Small intestine (tissue), 7 donors: ENCODE data around the gene TIMP4. TPM values are rescaled to one million over a fixed set of nuclear protein-coding genes. Genes with fewer than 3 reads are reported as not detected.

Experiments
- DNase-seq, 2 donors: peaks; one replicate each; pipeline versions ENCODE4 v3.0.0 to v3.0.0-alpha.2; 2013
- FAIRE-seq: peaks from 2 replicates; lab custom pipeline; 2012; peaks lifted over from hg19 to GRCh38; lab: Jason Lieb, UNC
- H3K27ac ChIP-seq, 3 donors: one replicate each; pipeline ENCODE4 v1.5.1; 2013; ENCODE audit warnings: low read length in 2 of 3, mild to moderate bottlenecking in 2 of 3, control low read depth in 1 of 3, inconsistent platforms in 1 of 3, low read depth in 1 of 3, moderate library complexity in 1 of 3
- H3K27me3 ChIP-seq, 3 donors: one replicate each; pipeline ENCODE4 v1.6.1; 2013; ENCODE audit warnings: low read length in 3 of 3, inconsistent platforms in 1 of 3; ENCODE audit not compliant: control insufficient read depth in 3 of 3, insufficient read depth in 3 of 3
- H3K36me3 ChIP-seq, 3 donors: one replicate each; pipeline ENCODE4 v1.6.1; 2013; ENCODE audit warnings: low read length in 3 of 3, inconsistent platforms in 1 of 3, low read depth in 1 of 3, mild to moderate bottlenecking in 1 of 3, moderate library complexity in 1 of 3; ENCODE audit not compliant: control insufficient read depth in 3 of 3, insufficient read depth in 2 of 3
- H3K4me1 ChIP-seq, 3 donors: one replicate each; pipeline ENCODE4 v1.6.1; 2013; ENCODE audit warnings: low read length in 2 of 3, inconsistent platforms in 1 of 3, low read depth in 1 of 3, mild to moderate bottlenecking in 1 of 3, moderate library complexity in 1 of 3; ENCODE audit not compliant: control insufficient read depth in 3 of 3, insufficient read depth in 2 of 3
- H3K4me3 ChIP-seq, 3 donors: one replicate each; pipeline ENCODE4 v1.5.1; 2013; ENCODE audit warnings: low read length in 3 of 3, control low read depth in 1 of 3, inconsistent platforms in 1 of 3, low read depth in 1 of 3, mild to moderate bottlenecking in 1 of 3, moderate library complexity in 1 of 3
- H3K9me3 ChIP-seq, 2 donors: one replicate each; pipeline ENCODE4 v1.6.1; 2013; ENCODE audit warnings: low read depth in 1 of 2, low read length in 1 of 2; ENCODE audit not compliant: control insufficient read depth in 2 of 2, insufficient read depth in 1 of 2
- WGBS, 3 donors: extraction: QIAGEN DNeasy Blood & Tissue Kit; methylation state at CpG; one replicate each; pipeline ENCODE4 v1.1.7; 2013; 5-methylcytosine and 5-hydroxymethylcytosine counted together
- polyA plus RNA-seq, 4 donors: library from polyadenylated mRNA; stranded (reverse) in 3 of 4; unstranded in 1 of 4; fragments of 200-250 nt in 3 of 4; fragments of 120-200 nt in 1 of 4; gene quantifications; one replicate each; pipeline versions ENCODE4 v1.2.1 to v1.2.3, GENCODE V29; 2013
- donor health status: healthy with polysubstance abuse.
- donor health status: control.
- donor health status: control.
- donor health status: Bipolar disorder and iron deficiency.
- donor health status: healthy.

Gene TIMP4
- polyA plus RNA-seq, 4 donors = 0.64 to 17.8 (median 2.3) TPM

GRCh38 chr3:12148183-12148940 lies 10.3 kb downstream of the TIMP4 start:
- Histone ChIP-seq H3K27me3 (no peaks in the 10 kb centered on the region), H3K9me3 (no peaks in the 10 kb centered on the region), H3K27ac (no peak overlapping the region), H3K36me3 (no peaks in the 10 kb centered on the region), H3K4me1 (peaks cover 0 to 3% (median 3%) of the 10 kb centered on the region in 3 donors), H3K4me3 (no peak overlapping the region)
- WGBS, 3 donors = 45 to 60% (median 50%) methylated on average over 4 of the region's 4 CpGs
- DNase-seq = no peak
- no peak for FAIRE-seq

- 67 to 75% (median 69%) methylated on average over 9 of the region's 9 CpGs for WGBS, 3 donors
- DNase-seq = no peak
- no peaks in the 10 kb centered on the region for H3K27me3 ChIP-seq
- no peak for FAIRE-seq
- no peak overlapping the region for H3K4me3 ChIP-seq
- H3K36me3 ChIP-seq = no peaks in the 10 kb centered on the region
- H3K27ac ChIP-seq = no peak overlapping the region
- H3K9me3 ChIP-seq = no peaks in the 10 kb centered on the region
- H3K4me1 ChIP-seq = peaks cover 0 to 3% (median 3%) of the 10 kb centered on the region in 3 donors
Measured at GRCh38 chr3:12147049-12147780, 11.5 kb downstream of the TIMP4 start.

- DNase-seq (no peak), FAIRE-seq (no peak)
- H3K4me3 ChIP-seq = no peak overlapping the region
- WGBS, 3 donors = 60 to 70% (median 63%) methylated on average over 6 of the region's 6 CpGs
- H3K27ac ChIP-seq = peak overlapping the region in 1 of 3 donors; percentile 82
- H3K27me3 ChIP-seq = no peaks in the 10 kb centered on the region
- H3K4me1 ChIP-seq = peaks cover under 1 to 3% (median 1%) of the 10 kb centered on the region in 3 donors
- no peaks in the 10 kb centered on the region for H3K9me3 ChIP-seq
- no peaks in the 10 kb centered on the region for H3K36me3 ChIP-seq
Measured at GRCh38 chr3:12143949-12144504, 14.7 kb downstream of the TIMP4 start.

DNA sequence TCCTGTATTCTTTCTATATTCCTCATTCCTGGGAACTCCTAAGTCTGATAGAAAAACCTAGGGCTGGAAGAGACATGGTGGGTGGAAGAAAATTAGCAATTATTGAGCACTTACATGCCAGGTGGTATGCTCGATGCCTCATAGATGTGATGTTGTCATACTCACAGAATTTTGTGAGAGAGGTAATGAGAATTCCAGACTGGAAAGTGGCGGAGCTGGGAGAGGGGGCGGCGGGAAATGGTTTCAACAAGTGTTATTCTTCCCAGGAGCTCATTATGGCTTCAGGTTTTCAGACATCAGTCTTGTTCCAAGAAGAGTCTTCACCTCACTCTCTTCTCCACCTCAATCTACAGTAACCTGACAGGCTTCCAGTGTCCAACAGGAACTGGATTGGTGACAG lies 16.2 kb downstream of the TIMP4 start:
- no peaks in the 10 kb centered on the region for H3K9me3 ChIP-seq
- WGBS, 3 donors = 90 to 93% (median 92%) methylated on average over 4 of the region's 4 CpGs
- FAIRE-seq (no peak), DNase-seq (no peak)
- no peak overlapping the region for H3K27ac ChIP-seq
- no peak overlapping the region for H3K4me3 ChIP-seq
- H3K27me3 ChIP-seq = no peaks in the 10 kb centered on the region
- H3K36me3 ChIP-seq = no peaks in the 10 kb centered on the region
- peaks cover 0 to 11% (median 5%) of the 10 kb centered on the region in 3 donors for H3K4me1 ChIP-seq

- no peaks in the 10 kb centered on the region for H3K36me3 ChIP-seq
- DNase-seq (no peak), FAIRE-seq (no peak)
- H3K4me3 ChIP-seq = no peak overlapping the region
- H3K4me1 ChIP-seq = peaks cover 0 to 11% (median 5%) of the 10 kb centered on the region in 3 donors
- H3K27me3 ChIP-seq = no peaks in the 10 kb centered on the region
- WGBS, 3 donors = 92 to 96% (median 92%) methylated on average over 1 of the region's 1 CpG
- no peaks in the 10 kb centered on the region for H3K9me3 ChIP-seq
- H3K27ac ChIP-seq = no peak overlapping the region
Measured at GRCh38 chr3:12141350-12141749, 17.4 kb downstream of the TIMP4 start.

DNA sequence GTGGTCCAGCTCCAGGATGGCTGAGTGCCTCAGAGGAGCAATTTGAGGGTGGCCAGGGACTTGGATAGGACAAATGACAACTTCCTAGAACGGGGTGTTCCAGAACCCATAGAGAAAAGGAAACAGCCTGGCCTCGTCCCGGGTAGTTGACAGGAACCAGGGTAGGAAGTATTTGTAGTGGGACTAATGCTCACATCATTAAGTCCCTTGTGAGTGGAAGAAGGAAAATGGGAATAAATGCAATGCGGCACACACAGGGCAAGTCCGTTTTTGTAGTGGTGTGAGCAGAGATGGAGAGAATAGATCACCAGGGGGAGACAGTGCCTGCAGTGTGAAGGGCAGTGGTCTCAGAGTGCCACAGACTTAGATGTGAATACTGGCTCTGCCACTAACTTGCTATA lies 19.6 kb downstream of the TIMP4 start:
- DNase-seq (peak in 1 of 2 donors; percentile 51), FAIRE-seq (no peak)
- 47 to 62% (median 53%) methylated on average over 5 of the region's 5 CpGs for WGBS, 3 donors
- no peaks in the 10 kb centered on the region for H3K27me3 ChIP-seq
- peaks cover 0 to 13% (median 5%) of the 10 kb centered on the region in 3 donors for H3K4me1 ChIP-seq
- no peak overlapping the region for H3K4me3 ChIP-seq
- no peaks in the 10 kb centered on the region for H3K9me3 ChIP-seq
- H3K27ac ChIP-seq = no peak overlapping the region
- H3K36me3 ChIP-seq = no peaks in the 10 kb centered on the region

GRCh38 chr3:12138044-12138443 lies 20.7 kb downstream of the TIMP4 start:
- peaks cover 0 to 13% (median 5%) of the 10 kb centered on the region in 3 donors for H3K4me1 ChIP-seq
- H3K36me3 ChIP-seq = no peaks in the 10 kb centered on the region
- no peaks in the 10 kb centered on the region for H3K9me3 ChIP-seq
- peak in 1 of 2 donors; percentile 54 for DNase-seq
- no peak overlapping the region for H3K4me3 ChIP-seq
- FAIRE-seq = no peak
- 4 to 22% (median 4%) methylated on average over 1 of the region's 1 CpG for WGBS, 3 donors
- H3K27ac ChIP-seq = no peak overlapping the region
- H3K27me3 ChIP-seq = no peaks in the 10 kb centered on the region

DNA sequence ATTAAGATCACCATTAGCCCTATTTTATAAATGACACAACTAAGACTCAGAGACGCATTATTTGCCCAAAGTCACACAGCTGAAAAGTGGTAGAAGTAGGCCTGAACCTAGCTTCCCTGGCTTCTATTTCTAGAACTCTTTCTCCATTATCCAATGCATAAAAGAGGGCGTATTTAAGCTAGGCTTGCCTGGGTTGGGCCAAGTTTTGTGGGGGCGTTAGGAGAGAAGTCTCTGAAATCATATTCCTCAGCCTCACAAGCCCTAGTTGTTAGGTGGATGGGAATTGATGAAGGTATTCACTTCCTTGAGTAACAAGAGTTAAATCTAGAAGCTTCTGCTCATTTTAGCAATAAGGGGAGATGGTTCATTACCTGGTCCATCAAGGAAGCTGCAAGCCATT lies 22.3 kb downstream of the TIMP4 start:
- no peak for FAIRE-seq
- Histone ChIP-seq H3K27me3 (peaks cover 0 to 3% (median 0%) of the 10 kb centered on the region in 3 donors), H3K27ac (no peak overlapping the region), H3K36me3 (no peaks in the 10 kb centered on the region), H3K4me1 (peaks cover 0 to 13% (median 5%) of the 10 kb centered on the region in 3 donors), H3K9me3 (no peaks in the 10 kb centered on the region), H3K4me3 (no peak overlapping the region)
- WGBS, 3 donors = 93 to 96% (median 95%) methylated on average over 3 of the region's 3 CpGs
- no peak for DNase-seq
